Stomach (tissue), 4 donors: ENCODE data around the gene ERRFI1.

Source experiments
- EP300 ChIP-seq: sonication (generic); formaldehyde crosslinking; IDR thresholded peaks from one replicate; pipeline ENCODE4 v1.6.1; 2017; ENCODE audit warnings: antibody characterized with exemption
- POLR2A ChIP-seq, 4 donors: fragments of 450-650 bp; IDR thresholded peaks; one replicate each; pipeline ENCODE4 v1.6.1; 2016; ENCODE audit warnings: antibody characterized with exemption in 4 of 4, control low read depth in 2 of 4, mild to moderate bottlenecking in 1 of 4, moderate library complexity in 1 of 4
- TF ChIP-seq, protein P1 (sequence below), 7 experiments: fragments of 450-650 bp in 4 of 7; fragments of 200-600 bp in 3 of 7; sonication (generic) in 3 of 7; IDR thresholded peaks; one replicate each; pipeline ENCODE4 v1.5.1; 2016 to 2019; ENCODE audit warnings: antibody characterized with exemption in 7 of 7, control low read depth in 2 of 7, mild to moderate bottlenecking in 1 of 7

DNA sequence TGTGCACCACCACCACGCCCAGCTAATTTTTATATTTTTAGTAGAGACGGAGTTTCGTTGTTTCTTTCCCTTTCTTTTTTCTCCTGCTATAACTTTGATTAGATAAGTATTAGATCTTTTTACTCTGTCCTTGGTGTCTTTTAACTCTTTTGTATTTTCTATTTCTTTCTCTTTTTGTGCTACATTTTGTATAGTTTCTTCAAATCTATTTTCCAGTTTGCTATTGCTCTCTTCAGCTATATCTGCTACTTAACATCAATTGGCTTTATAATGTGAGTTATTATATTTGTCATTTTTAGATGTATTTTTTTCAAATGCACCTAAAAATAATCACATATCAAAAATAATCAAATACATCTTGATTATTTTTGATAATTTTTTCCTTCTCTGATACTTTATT lies 16.0 kb upstream of the ERRFI1 start:
- TF ChIP-seq POLR2A (IDR thresholded peaks at IDR 0.05) (no peak), EP300 (no peak)
- TF ChIP-seq, protein P1, sequence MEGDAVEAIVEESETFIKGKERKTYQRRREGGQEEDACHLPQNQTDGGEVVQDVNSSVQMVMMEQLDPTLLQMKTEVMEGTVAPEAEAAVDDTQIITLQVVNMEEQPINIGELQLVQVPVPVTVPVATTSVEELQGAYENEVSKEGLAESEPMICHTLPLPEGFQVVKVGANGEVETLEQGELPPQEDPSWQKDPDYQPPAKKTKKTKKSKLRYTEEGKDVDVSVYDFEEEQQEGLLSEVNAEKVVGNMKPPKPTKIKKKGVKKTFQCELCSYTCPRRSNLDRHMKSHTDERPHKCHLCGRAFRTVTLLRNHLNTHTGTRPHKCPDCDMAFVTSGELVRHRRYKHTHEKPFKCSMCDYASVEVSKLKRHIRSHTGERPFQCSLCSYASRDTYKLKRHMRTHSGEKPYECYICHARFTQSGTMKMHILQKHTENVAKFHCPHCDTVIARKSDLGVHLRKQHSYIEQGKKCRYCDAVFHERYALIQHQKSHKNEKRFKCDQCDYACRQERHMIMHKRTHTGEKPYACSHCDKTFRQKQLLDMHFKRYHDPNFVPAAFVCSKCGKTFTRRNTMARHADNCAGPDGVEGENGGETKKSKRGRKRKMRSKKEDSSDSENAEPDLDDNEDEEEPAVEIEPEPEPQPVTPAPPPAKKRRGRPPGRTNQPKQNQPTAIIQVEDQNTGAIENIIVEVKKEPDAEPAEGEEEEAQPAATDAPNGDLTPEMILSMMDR (IDR thresholded peaks at IDR 0.05) = no peak
